H1 (cell line): ENCODE results near the gene C4B. TPM values are rescaled to one million over a fixed set of nuclear protein-coding genes. Genes with fewer than 3 reads are reported as not detected.

Experiments used
- CTCF ChIA-PET: fragments of 300-600 bp; sonication (Branson Sonifier 250); formaldehyde crosslinking; loops from one replicate; lab custom pipeline; 2021; ENCODE audit not compliant: partially characterized antibody; lab: Charles Lee
- POLR2A ChIA-PET: fragments of 300-600 bp; sonication (Branson Sonifier 250); formaldehyde crosslinking; loops from one replicate; lab custom pipeline; 2021; ENCODE audit warnings: inconsistent platforms; ENCODE audit not compliant: partially characterized antibody; lab: Charles Lee
- DNase-seq, 2 experiments: peaks; one replicate each; pipeline versions ENCODE4 v3.0.0 to v3.0.0-alpha.2; 2010 to 2022; ENCODE audit warnings: low spot score in 2 of 2, low read depth in 1 of 2, mixed read lengths in 1 of 2
- FAIRE-seq: peaks from 2 replicates; lab custom pipeline; 2011; peaks lifted over from hg19 to GRCh38; lab: Jason Lieb, UNC
- H2AFZ ChIP-seq: 2 replicates; pipeline ENCODE4 v1.8.1; 2012; ENCODE audit warnings: low read length, inconsistent platforms
- H2AK5ac ChIP-seq: 2 replicates; pipeline ENCODE4 v1.6.1; 2013; ENCODE audit warnings: low read depth, low read length
- H2BK120ac ChIP-seq: replicated peaks from 2 replicates; pipeline ENCODE3; 2013; ENCODE audit warnings: low read depth, low read length, inconsistent platforms
- H2BK12ac ChIP-seq: 2 replicates; pipeline ENCODE4 v1.6.1; 2013; ENCODE audit warnings: low read depth, low read length
- H2BK15ac ChIP-seq: 2 replicates; pipeline ENCODE4 v1.6.1; 2013; ENCODE audit warnings: low read length
- H2BK20ac ChIP-seq: 2 replicates; pipeline ENCODE4 v1.6.1; 2013; ENCODE audit warnings: low read length
- H2BK5ac ChIP-seq: 2 replicates; pipeline ENCODE4 v1.6.1; 2013; ENCODE audit warnings: low read depth, low read length
- H3K14ac ChIP-seq: 2 replicates; pipeline ENCODE4 v1.6.1; 2013; ENCODE audit warnings: inconsistent platforms; ENCODE audit not compliant: insufficient read length
- H3K18ac ChIP-seq: 2 replicates; pipeline ENCODE4 v1.6.1; 2013; ENCODE audit warnings: low read length; ENCODE audit errors: extremely low read depth
- H3K23ac ChIP-seq: 2 replicates; pipeline ENCODE4 v1.6.1; 2013; ENCODE audit warnings: inconsistent platforms; ENCODE audit not compliant: insufficient read length
- H3K23me2 ChIP-seq: 2 replicates; pipeline ENCODE4 v1.6.1; 2013; ENCODE audit warnings: low read depth, low read length
- H3K27ac ChIP-seq: 2 replicates; pipeline ENCODE4 v1.6.1; 2011; ENCODE audit warnings: low read depth, low read length, inconsistent platforms
- H3K27me3 ChIP-seq, 4 experiments: replicated peaks in 1 of 4; 1 replicate in 1 of 4; 2 replicates in 3 of 4; pipeline versions ENCODE4 v1.6.1 to v1.8.1; 2011 to 2013; ENCODE audit warnings: low read length in 3 of 4, mild to moderate bottlenecking in 3 of 4, inconsistent platforms in 2 of 4, mixed read lengths in 2 of 4, moderate library complexity in 1 of 4; ENCODE audit not compliant: control insufficient read depth in 3 of 4, insufficient read depth in 3 of 4; ENCODE audit errors: extremely low read depth in 1 of 4
- H3K36me3 ChIP-seq, 4 experiments: 2 replicates each; pipeline versions ENCODE4 v1.6.1 to v1.8.1; 2011 to 2013; ENCODE audit warnings: mild to moderate bottlenecking in 4 of 4, low read length in 3 of 4, moderate library complexity in 2 of 4, control low read depth in 1 of 4, inconsistent platforms in 1 of 4; ENCODE audit not compliant: insufficient read depth in 4 of 4, control insufficient read depth in 2 of 4
- H3K4ac ChIP-seq: replicated peaks from 2 replicates; pipeline ENCODE3; 2013; ENCODE audit warnings: low read length, low read depth, mixed read lengths, inconsistent platforms; ENCODE audit not compliant: insufficient read length
- H3K4me1 ChIP-seq, 4 experiments: replicated peaks in 1 of 4; 1 replicate in 1 of 4; 2 replicates in 3 of 4; pipeline versions ENCODE4 v1.6.1 to v1.8.1; 2011 to 2013; ENCODE audit warnings: low read length in 3 of 4, inconsistent platforms in 2 of 4, mixed read lengths in 1 of 4; ENCODE audit not compliant: insufficient read depth in 4 of 4, control insufficient read depth in 3 of 4
- H3K4me2 ChIP-seq, 2 experiments: 2 replicates each; pipeline versions ENCODE4 v1.6.1 to v1.8.1; 2011 to 2013; ENCODE audit warnings: low read depth in 2 of 2, low read length in 2 of 2, control low read depth in 1 of 2, inconsistent platforms in 1 of 2, mild to moderate bottlenecking in 1 of 2; ENCODE audit not compliant: insufficient read depth in 1 of 2
- H3K4me3 ChIP-seq, 4 experiments: fragments of 200-600, 300-600 bp in 1 of 4; sonication (generic), shearing (Covaris generic), sonication (Bioruptor Twin) in 1 of 4; 2 replicates each; pipeline versions ENCODE4 v1.5.1 to v1.8.1; 2011 to 2016; ENCODE audit warnings: low read length in 4 of 4, low read depth in 3 of 4, control low read depth in 2 of 4, inconsistent platforms in 2 of 4, mild to moderate bottlenecking in 2 of 4, mixed read lengths in 1 of 4, moderate library complexity in 1 of 4; ENCODE audit not compliant: insufficient read depth in 2 of 4; ENCODE audit errors: extremely low read depth in 1 of 4
- H3K56ac ChIP-seq: replicated peaks from 2 replicates; pipeline ENCODE3; 2013; ENCODE audit warnings: low read depth, mild to moderate bottlenecking, mixed read lengths, low read length, inconsistent platforms; ENCODE audit not compliant: insufficient read length
- H3K79me1 ChIP-seq: 2 replicates; pipeline ENCODE4 v1.6.1; 2013; ENCODE audit warnings: low read depth, low read length, control low read depth
- H3K79me2 ChIP-seq, 2 experiments: 2 replicates each; pipeline versions ENCODE4 v1.6.1 to v1.8.1; 2012 to 2013; ENCODE audit warnings: low read length in 2 of 2, mild to moderate bottlenecking in 2 of 2, inconsistent platforms in 1 of 2; ENCODE audit not compliant: insufficient read depth in 2 of 2, control insufficient read depth in 1 of 2
- H3K9ac ChIP-seq, 4 experiments: replicated peaks in 1 of 4; 1 replicate in 1 of 4; 2 replicates in 3 of 4; pipeline versions ENCODE4 v1.6.1 to v1.8.1; 2011 to 2013; ENCODE audit warnings: low read depth in 3 of 4, low read length in 3 of 4, control low read depth in 2 of 4, mild to moderate bottlenecking in 2 of 4, moderate library complexity in 2 of 4, inconsistent platforms in 1 of 4; ENCODE audit errors: extremely low read depth in 1 of 4
- H3K9me3 ChIP-seq, 2 experiments: 2 replicates each; pipeline versions ENCODE4 v1.6.1 to v1.8.1; 2012 to 2013; ENCODE audit warnings: mild to moderate bottlenecking in 2 of 2, moderate library complexity in 2 of 2, control low read depth in 1 of 2, inconsistent platforms in 1 of 2, low read depth in 1 of 2, low read length in 1 of 2, mixed read lengths in 1 of 2; ENCODE audit not compliant: insufficient read depth in 2 of 2
- H4K20me1 ChIP-seq, 2 experiments: replicated peaks in 1 of 2; 2 replicates each; pipeline versions ENCODE3 to v1.8.1; 2011 to 2013; ENCODE audit warnings: inconsistent platforms in 2 of 2, low read length in 2 of 2, mild to moderate bottlenecking in 1 of 2; ENCODE audit not compliant: insufficient read depth in 2 of 2, control insufficient read depth in 1 of 2
- H4K5ac ChIP-seq: 2 replicates; pipeline ENCODE4 v1.6.1; 2013; ENCODE audit warnings: low read length, low read depth, mixed read lengths, inconsistent platforms; ENCODE audit not compliant: insufficient read length
- H4K8ac ChIP-seq: 2 replicates; pipeline ENCODE4 v1.8.0; 2013; ENCODE audit warnings: mild to moderate bottlenecking, moderate library complexity, low read length, inconsistent platforms; ENCODE audit not compliant: insufficient read depth; ENCODE audit errors: extremely low read depth
- H4K91ac ChIP-seq: replicated peaks from 2 replicates; pipeline ENCODE3; 2013; ENCODE audit warnings: low read length, mixed read lengths, inconsistent platforms; ENCODE audit not compliant: insufficient read length
- ASH2L ChIP-seq: fragments of 200-600, 300-600 bp; sonication (generic); IDR thresholded peaks from one replicate; pipeline ENCODE4 v1.7.1; 2017; ENCODE audit warnings: low read length
- BACH1 ChIP-seq: IDR thresholded peaks from 2 replicates; pipeline ENCODE4 v1.6.1; 2012; ENCODE audit warnings: low read length, improper control_type of control experiment
- BRCA1 ChIP-seq: IDR thresholded peaks from 2 replicates; pipeline ENCODE4 v1.6.1; 2012; ENCODE audit warnings: low read depth, low read length, improper control_type of control experiment
- HDAC2 ChIP-seq, 2 experiments: fragments of 300-600 bp in 1 of 2; sonication (generic) in 1 of 2; IDR thresholded peaks; 2 replicates each; pipeline ENCODE4 v1.6.1; 2011 to 2012; ENCODE audit warnings: low read depth in 2 of 2, low read length in 2 of 2, mild to moderate bottlenecking in 2 of 2, moderate library complexity in 2 of 2, borderline replicate concordance in 1 of 2, inconsistent platforms in 1 of 2
- KDM4A ChIP-seq: IDR thresholded peaks from one replicate; pipeline ENCODE4 v1.7.1; 2012; ENCODE audit warnings: low read depth, mild to moderate bottlenecking, moderate library complexity, low read length, inconsistent platforms; ENCODE audit not compliant: severe bottlenecking
- RBBP5 ChIP-seq: IDR thresholded peaks from 2 replicates; pipeline ENCODE4 v1.7.1; 2012; ENCODE audit warnings: low read depth, mild to moderate bottlenecking, inconsistent platforms, low read length, moderate library complexity, borderline replicate concordance
- RFX5 ChIP-seq: IDR thresholded peaks from 2 replicates; pipeline ENCODE4 v1.6.1; 2011; ENCODE audit warnings: low read depth, low read length, improper control_type of control experiment, borderline replicate concordance
- RNF2 ChIP-seq: fragments of 200-900, 300-1000 bp; sonication (generic); IDR thresholded peaks from 2 replicates; pipeline ENCODE4 v1.7.1; 2016; ENCODE audit warnings: borderline replicate concordance, low read depth, mild to moderate bottlenecking, antibody characterized with exemption, low read length; ENCODE audit not compliant: poor library complexity, severe bottlenecking; ENCODE audit errors: missing control alignments
- SRF ChIP-seq: IDR thresholded peaks from 2 replicates; pipeline ENCODE4 v1.6.1; 2011; ENCODE audit warnings: mild to moderate bottlenecking, low read depth, low read length, moderate library complexity
- TBP ChIP-seq: IDR thresholded peaks from 2 replicates; pipeline ENCODE4 v1.6.1; 2011; ENCODE audit warnings: low read depth, low read length, improper control_type of control experiment
- USF2 ChIP-seq: IDR thresholded peaks from 2 replicates; pipeline ENCODE4 v1.6.1; 2011; ENCODE audit warnings: low read length, improper control_type of control experiment
- YY1 ChIP-seq: IDR thresholded peaks from 2 replicates; pipeline ENCODE4 v1.6.1; 2011; ENCODE audit warnings: low read depth, mild to moderate bottlenecking, low read length
- WGBS, 2 experiments: shearing (Covaris generic) in 1 of 2; methylation state at CpG; one replicate each; pipeline versions ENCODE4 v1.1.6 to v1.1.7; 2013 to 2015; ENCODE audit warnings: low lambda C conversion rate in 2 of 2, mixed read lengths in 2 of 2, inconsistent platforms in 1 of 2, low coverage in 1 of 2, missing lambda C conversion rate in 1 of 2; ENCODE audit not compliant: insufficient replicate concordance in 2 of 2, insufficient coverage in 1 of 2, insufficient read length in 1 of 2; ENCODE audit errors: extremely low coverage in 1 of 2, missing lambda C conversion rate in 1 of 2; 5-methylcytosine and 5-hydroxymethylcytosine counted together
- polyA plus RNA-seq, 7 experiments: library from polyadenylated mRNA; depleted of rRNA in 3 of 7; stranded (reverse) in 5 of 7; unstranded in 2 of 7; fragments of >200 nt in 5 of 7; fragments of 200-250 nt in 2 of 7; gene quantifications; 1 replicate in 5 of 7; 2 replicates in 1 of 7; 4 replicates in 1 of 7; pipeline versions ENCODE4 v1.2.1 to v1.2.3, GENCODE V29; 2011 to 2013; ENCODE audit warnings: missing spikeins in 2 of 7, mixed read lengths in 2 of 7
- total RNA-seq: library from RNA; stranded (reverse); fragmentation: NEBNext Ultra II Directional; extraction: Animal tissue kit (Norgen Biotek cat#: 25700); gene quantifications from 2 replicates; pipeline ENCODE4 v1.2.1, GENCODE V29; 2021

C4B gene
- total and polyA plus RNA-seq, 2 of the 8 experiments (the other 6 are each of a cell fraction or from before 2014, with no cell fraction given), result 0.74 to 3.5 TPM

- H2BK5ac ChIP-seq, result no peak overlapping the region; the same call in 1 of the 2 replicates
- FAIRE-seq, result no peak
- H3K27me3 ChIP-seq, result no peaks in the 10 kb centered on the region; a peak in 1 of 7 replicates
- no peak overlapping the region for H2AFZ ChIP-seq
- H3K4ac ChIP-seq, result no peak overlapping the region
- no peaks in the 10 kb centered on the region for H4K20me1 ChIP-seq
- POLR2A ChIA-PET, result interaction anchor here (1.1 to 1.4 kb wide), 4 partner anchors 12 to 126 kb away, joined by 3 to 5 read pairs (median 4); no protein-coding TSS in a partner anchor
- no peak overlapping the region for H2BK15ac ChIP-seq
- no peak overlapping the region for H2BK12ac ChIP-seq
- no peak overlapping the region for H3K18ac ChIP-seq
- H3K9me3 ChIP-seq, result no peaks in the 10 kb centered on the region
- CTCF ChIA-PET, result interaction anchor here (1.0 to 2.8 kb wide), 5 partner anchors 9 to 41 kb away, joined by 3 to 16 read pairs (median 7); no protein-coding TSS in a partner anchor
- DNase-seq, result no peak
- H3K56ac ChIP-seq, result no peak overlapping the region
- no peak overlapping the region for H3K27ac ChIP-seq
- peaks cover 0 to 6% (median 4%) of the 10 kb centered on the region in 4 experiments; a peak in 6 of 7 replicates for H3K4me1 ChIP-seq
- H3K14ac ChIP-seq, result no peak overlapping the region
- no peaks in the 10 kb centered on the region for H3K79me1 ChIP-seq
- no peak overlapping the region for H2BK120ac ChIP-seq
- no peak overlapping the region for H3K23ac ChIP-seq
- H4K91ac ChIP-seq, result no peak overlapping the region
- no peak overlapping the region for H2BK20ac ChIP-seq
- H3K9ac ChIP-seq, result no peak overlapping the region; a peak in 1 of 7 replicates
- WGBS, 2 experiments, result 83% methylated on average over 3 of the region's 3 CpGs; no CpG with 5 or more reads in 1 of the 2 experiments
- no peak overlapping the region for H2AK5ac ChIP-seq
- no peaks in the 10 kb centered on the region for H3K79me2 ChIP-seq
- no peak overlapping the region for H3K4me2 ChIP-seq
- H4K8ac ChIP-seq, result no peak overlapping the region
- no peaks in the 10 kb centered on the region for H3K36me3 ChIP-seq
- no peak overlapping the region for H4K5ac ChIP-seq
- no peak overlapping the region for H3K4me3 ChIP-seq
- no peaks in the 10 kb centered on the region for H3K23me2 ChIP-seq
- TF ChIP-seq KDM4A, result no peak
- TF ChIP-seq BRCA1, result no peak
- TF ChIP-seq SRF, result no peak
- TF ChIP-seq YY1, result no peak
- TF ChIP-seq RNF2, result no peak
- TF ChIP-seq RFX5, result no peak
- no peak for TF ChIP-seq USF2
- no peak for TF ChIP-seq HDAC2 (IDR thresholded peaks at IDR 0.05; ENCODE audit: borderline replicate concordance in 1 of 2, low read depth in 2 of 2, low read length in 2 of 2)
- no peak for TF ChIP-seq TBP
- TF ChIP-seq ASH2L, result no peak
- no peak for TF ChIP-seq RBBP5
- no peak for TF ChIP-seq BACH1
Measured at GRCh38 chr6:32075781-32076180, 61.2 kb downstream of the C4B start.
